Neural progenitor cell (in vitro differentiated cells): ENCODE results near the gene KLHL36.

Experiments used
- CTCF ChIP-seq: fragments of 200-600 bp; sonication (generic); IDR thresholded peaks from 2 replicates; pipeline ENCODE4 v1.5.1; 2017; ENCODE audit warnings: antibody characterized with exemption, mild to moderate bottlenecking
- EZH2 ChIP-seq: fragments of 200-600 bp; sonication (generic); IDR thresholded peaks from 2 replicates; pipeline ENCODE4 v1.6.1; 2017; ENCODE audit warnings: antibody characterized with exemption, mild to moderate bottlenecking, moderate library complexity

- TF ChIP-seq CTCF (peak; percentile 92), EZH2 (no peak)
Measured at GRCh38 chr16:84672276-84673202, 24.2 kb downstream of the KLHL36 start.
